HCT116 (cell line): Measurements from ENCODE around the gene KRTAP1-4. TPM values are rescaled to one million over a fixed set of nuclear protein-coding genes. Genes with fewer than 3 reads are reported as not detected.

Experiments used
- ATAC-seq: fragments of 200-7000 bp; cut with Tn5 transposase; 2 replicates; pipeline ENCODE4 v1.9.1; 2020; ENCODE audit warnings: mild to moderate bottlenecking, moderate library complexity
- BruUV-seq: library from RNA; stranded (reverse); fragments of 400-500 nt; replicated peaks from 2 replicates; lab custom pipeline; 2021; lab: Mats Ljungman, UMichigan
- CTCF ChIA-PET: fragments of 300-600 bp; sonication (Branson Sonifier 250); formaldehyde crosslinking; loops from one replicate; lab custom pipeline; 2021; ENCODE audit warnings: antibody characterized with exemption; lab: Charles Lee
- POLR2A ChIA-PET: fragments of 300-600, 350-600 bp; sonication (Branson Sonifier 250); formaldehyde crosslinking; loops from one replicate; lab custom pipeline; 2021; ENCODE audit warnings: antibody characterized with exemption; lab: Charles Lee
- RAD21 ChIA-PET, 2 experiments: fragments of 300-600 bp; sonication (Branson Sonifier 250); formaldehyde crosslinking; loops; one replicate each; lab custom pipeline; 2023; ENCODE audit warnings: low total read pairs in 2 of 2; ENCODE audit not compliant: uncharacterized antibody in 2 of 2, unreplicated experiment in 2 of 2, low non-redundant PET in 1 of 2; lab: Charles Lee
- DNase-seq: peaks from one replicate; pipeline ENCODE4 v3.0.0-alpha.2; 2010; ENCODE audit warnings: low read depth, low spot score
- H2AFZ ChIP-seq: fragments of 200-600 bp; shearing (Covaris generic), sonication (generic); 2 replicates; pipeline ENCODE4 v1.6.1; 2017; ENCODE audit warnings: low read depth, mixed run types, mixed read lengths, antibody characterized with exemption, low read length; ENCODE audit not compliant: poor library complexity, severe bottlenecking
- H3K27ac ChIP-seq: 2 replicates; pipeline ENCODE4 v1.5.1; 2012; ENCODE audit warnings: low read depth, low read length
- H3K27me3 ChIP-seq: fragments of 200-600 bp; sonication (generic); 2 replicates; pipeline ENCODE4 v1.6.1; 2016; ENCODE audit warnings: mixed run types, low read length, mixed read lengths; ENCODE audit not compliant: insufficient read depth
- H3K36me3 ChIP-seq, 2 experiments: fragments of 200-500 bp in 1 of 2; fragments of 200-600 bp in 1 of 2; sonication (Bioruptor generic) in 1 of 2; sonication (generic) in 1 of 2; 2 replicates each; pipeline versions ENCODE4 v1.5.1 to v1.6.1; 2014 to 2016; ENCODE audit warnings: low read length in 2 of 2, inconsistent platforms in 1 of 2, mixed read lengths in 1 of 2, mixed run types in 1 of 2; ENCODE audit not compliant: insufficient read depth in 2 of 2, control insufficient read depth in 1 of 2
- H3K4me1 ChIP-seq, 2 experiments: fragments of 200-600 bp in 1 of 2; sonication (generic) in 1 of 2; 2 replicates each; pipeline versions ENCODE4 v1.5.1 to v1.6.1; 2012 to 2017; ENCODE audit warnings: low read length in 2 of 2, inconsistent platforms in 1 of 2, mild to moderate bottlenecking in 1 of 2, mixed read lengths in 1 of 2, mixed run types in 1 of 2, moderate library complexity in 1 of 2; ENCODE audit not compliant: insufficient read depth in 2 of 2, control insufficient read depth in 1 of 2
- H3K4me2 ChIP-seq: fragments of 200-600 bp; sonication (generic); 2 replicates; pipeline ENCODE4 v1.6.1; 2017; ENCODE audit warnings: mixed run types, low read length, mixed read lengths
- H3K4me3 ChIP-seq, 2 experiments: fragments of 200-600 bp in 1 of 2; sonication (generic) in 1 of 2; replicated peaks in 1 of 2; 2 replicates each; pipeline ENCODE4 v1.5.1; 2011 to 2016; ENCODE audit warnings: low read length in 2 of 2, control low read depth in 1 of 2, low read depth in 1 of 2, mild to moderate bottlenecking in 1 of 2, mixed read lengths in 1 of 2, mixed run types in 1 of 2
- H3K79me2 ChIP-seq: fragments of 200-600 bp; sonication (generic); 2 replicates; pipeline ENCODE4 v1.6.1; 2017; ENCODE audit warnings: mild to moderate bottlenecking, mixed run types, low read length, moderate library complexity, mixed read lengths; ENCODE audit not compliant: insufficient read depth
- H3K9ac ChIP-seq: fragments of 200-600 bp; sonication (generic); 2 replicates; pipeline ENCODE4 v1.6.1; 2016; ENCODE audit warnings: low read length, mixed read lengths
- H3K9me2 ChIP-seq: fragments of 200-600 bp; sonication (generic), shearing (Covaris generic); 2 replicates; pipeline ENCODE4 v1.6.1; 2017; ENCODE audit warnings: mixed run types, mild to moderate bottlenecking, moderate library complexity; ENCODE audit not compliant: insufficient read depth
- H3K9me3 ChIP-seq, 2 experiments: fragments of 200-500 bp in 1 of 2; fragments of 200-600 bp in 1 of 2; sonication (Bioruptor generic) in 1 of 2; sonication (generic) in 1 of 2; 2 replicates each; pipeline ENCODE4 v1.6.1; 2014 to 2017; ENCODE audit warnings: low read length in 2 of 2, mixed read lengths in 2 of 2, inconsistent platforms in 1 of 2, low read depth in 1 of 2, mild to moderate bottlenecking in 1 of 2, mixed run types in 1 of 2, moderate library complexity in 1 of 2; ENCODE audit not compliant: control insufficient read depth in 1 of 2, insufficient read depth in 1 of 2
- H4K20me1 ChIP-seq: fragments of 200-600 bp; sonication (generic), shearing (Covaris generic); 2 replicates; pipeline ENCODE4 v1.6.1; 2017; ENCODE audit warnings: mixed run types, mild to moderate bottlenecking, moderate library complexity; ENCODE audit not compliant: insufficient read depth
- CBX3 ChIP-seq: IDR thresholded peaks from 2 replicates; pipeline ENCODE4 v1.6.1; 2012; ENCODE audit warnings: low read depth
- EGR1 ChIP-seq: IDR thresholded peaks from 2 replicates; pipeline ENCODE4 v1.6.1; 2012; ENCODE audit warnings: low read depth
- ELF1 ChIP-seq: IDR thresholded peaks from 2 replicates; pipeline ENCODE4 v1.6.1; 2012; ENCODE audit warnings: low read depth, borderline replicate concordance
- SIN3A ChIP-seq: IDR thresholded peaks from 2 replicates; pipeline ENCODE4 v1.6.1; 2012; ENCODE audit warnings: low read depth
- SRF ChIP-seq: IDR thresholded peaks from 2 replicates; pipeline ENCODE4 v1.6.1; 2012; ENCODE audit warnings: low read depth
- TCF7L2 ChIP-seq: IDR thresholded peaks from 2 replicates; pipeline ENCODE4 v1.7.0; 2011; ENCODE audit warnings: borderline replicate concordance, inconsistent platforms; ENCODE audit not compliant: insufficient read depth, insufficient read length; ENCODE audit errors: extremely low read depth
- YY1 ChIP-seq: IDR thresholded peaks from 2 replicates; pipeline ENCODE4 v1.6.1; 2011; ENCODE audit warnings: low read length, low read depth, moderate library complexity, mild to moderate bottlenecking; ENCODE audit not compliant: insufficient replicate concordance; ENCODE audit errors: extremely low read depth
- ZNF274 ChIP-seq: fragments of 200-500 bp; sonication (Bioruptor generic); IDR thresholded peaks from 2 replicates; pipeline ENCODE4 v1.6.1; 2014; ENCODE audit warnings: mild to moderate bottlenecking, low read depth, low read length, inconsistent platforms
- intact Hi-C: fragments of 100-400 bp; cut with micrococcal nuclease; formaldehyde crosslinking; loops from 2 replicates; pipeline ENCODE4 v1.10.0; 2022
- total RNA-seq: library from RNA; stranded (reverse); gene quantifications from one replicate; pipeline ENCODE4 v1.2.1, GENCODE V29; 2021; ENCODE audit not compliant: unreplicated experiment
- TF ChIP-seq, protein P1 (sequence below): IDR thresholded peaks from 2 replicates; pipeline ENCODE4 v1.6.1; 2012; ENCODE audit warnings: low read depth

Gene KRTAP1-4
- total RNA-seq, 1 experiment from 2014 or later: not detected

DNA sequence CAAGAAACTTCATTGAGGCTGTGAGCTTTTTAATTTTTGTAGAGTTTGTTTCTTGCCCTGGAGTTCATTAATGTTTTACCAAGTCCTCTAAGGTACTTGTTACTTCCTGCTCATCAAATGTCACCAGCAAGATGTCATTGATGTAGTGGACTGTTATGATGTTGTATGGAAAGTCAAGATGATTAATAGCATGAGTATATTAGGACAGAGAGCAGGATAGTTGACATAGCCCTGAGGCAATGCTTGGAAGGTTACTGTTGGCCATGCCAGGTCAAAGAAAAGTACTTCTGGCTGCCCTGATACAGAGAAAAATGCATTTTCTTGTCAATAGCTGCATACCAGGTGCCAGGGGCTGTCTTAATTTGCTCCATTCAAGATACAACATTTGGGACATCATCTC lies 9.7 kb downstream of the KRTAP1-4 start:
- Histone ChIP-seq H3K36me3 (no peaks in the 10 kb centered on the region; a peak in 1 of 4 replicates), H3K27ac (no peak overlapping the region), H3K27me3 (no peaks in the 10 kb centered on the region), H3K9me3 (peaks cover 0 to 9% of the 10 kb centered on the region in 2 experiments; a peak in 1 of 4 replicates), H3K4me2 (no peak overlapping the region), H3K79me2 (no peaks in the 10 kb centered on the region), H3K4me3 (no peak overlapping the region), H3K9me2 (no peaks in the 10 kb centered on the region), H4K20me1 (no peaks in the 10 kb centered on the region), H3K9ac (no peak overlapping the region), H3K4me1 (no peaks in the 10 kb centered on the region), H2AFZ (no peak overlapping the region)
- TF ChIP-seq CBX3: no peak
- no peak for TF ChIP-seq TCF7L2
- no peak for TF ChIP-seq SIN3A
- no peak for TF ChIP-seq ELF1
- no peak for TF ChIP-seq EGR1
- TF ChIP-seq, protein P1, sequence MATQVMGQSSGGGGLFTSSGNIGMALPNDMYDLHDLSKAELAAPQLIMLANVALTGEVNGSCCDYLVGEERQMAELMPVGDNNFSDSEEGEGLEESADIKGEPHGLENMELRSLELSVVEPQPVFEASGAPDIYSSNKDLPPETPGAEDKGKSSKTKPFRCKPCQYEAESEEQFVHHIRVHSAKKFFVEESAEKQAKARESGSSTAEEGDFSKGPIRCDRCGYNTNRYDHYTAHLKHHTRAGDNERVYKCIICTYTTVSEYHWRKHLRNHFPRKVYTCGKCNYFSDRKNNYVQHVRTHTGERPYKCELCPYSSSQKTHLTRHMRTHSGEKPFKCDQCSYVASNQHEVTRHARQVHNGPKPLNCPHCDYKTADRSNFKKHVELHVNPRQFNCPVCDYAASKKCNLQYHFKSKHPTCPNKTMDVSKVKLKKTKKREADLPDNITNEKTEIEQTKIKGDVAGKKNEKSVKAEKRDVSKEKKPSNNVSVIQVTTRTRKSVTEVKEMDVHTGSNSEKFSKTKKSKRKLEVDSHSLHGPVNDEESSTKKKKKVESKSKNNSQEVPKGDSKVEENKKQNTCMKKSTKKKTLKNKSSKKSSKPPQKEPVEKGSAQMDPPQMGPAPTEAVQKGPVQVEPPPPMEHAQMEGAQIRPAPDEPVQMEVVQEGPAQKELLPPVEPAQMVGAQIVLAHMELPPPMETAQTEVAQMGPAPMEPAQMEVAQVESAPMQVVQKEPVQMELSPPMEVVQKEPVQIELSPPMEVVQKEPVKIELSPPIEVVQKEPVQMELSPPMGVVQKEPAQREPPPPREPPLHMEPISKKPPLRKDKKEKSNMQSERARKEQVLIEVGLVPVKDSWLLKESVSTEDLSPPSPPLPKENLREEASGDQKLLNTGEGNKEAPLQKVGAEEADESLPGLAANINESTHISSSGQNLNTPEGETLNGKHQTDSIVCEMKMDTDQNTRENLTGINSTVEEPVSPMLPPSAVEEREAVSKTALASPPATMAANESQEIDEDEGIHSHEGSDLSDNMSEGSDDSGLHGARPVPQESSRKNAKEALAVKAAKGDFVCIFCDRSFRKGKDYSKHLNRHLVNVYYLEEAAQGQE: no peak
- TF ChIP-seq SRF: no peak
- no peak for TF ChIP-seq ZNF274
- no peak for TF ChIP-seq YY1
- no peak for DNase-seq
- ChIA-PET CTCF (no interaction called here), RAD21 (no interaction called here), POLR2A (no interaction called here)
- ATAC-seq: no peak
- BruUV-seq: no TSS peak
- intact Hi-C loops: no loop called here
